HEK293 (cell line): ENCODE measurements around the gene ZFC3H1.

Source experiments
- GLIS1 ChIP-seq: fragments of 450-650 bp; formaldehyde crosslinking; IDR thresholded peaks from 2 replicates; pipeline ENCODE4 v1.5.1; 2016; ENCODE audit warnings: missing biosample characterization, missing genetic modification characterization
- GLIS2 ChIP-seq: fragments of 450-650 bp; formaldehyde crosslinking; IDR thresholded peaks from 2 replicates; pipeline ENCODE4 v1.5.1; 2016; ENCODE audit warnings: missing biosample characterization, missing genetic modification characterization
- IKZF3 ChIP-seq: fragments of 450-650 bp; IDR thresholded peaks from 2 replicates; pipeline ENCODE4 v1.5.0; 2018; ENCODE audit warnings: missing biosample characterization, mild to moderate bottlenecking, missing genetic modification characterization, moderate library complexity
- SP3 ChIP-seq: fragments of 450-650 bp; formaldehyde crosslinking; IDR thresholded peaks from 2 replicates; pipeline ENCODE4 v1.5.1; 2016; ENCODE audit warnings: missing biosample characterization, missing genetic modification characterization
- TRIM28 ChIP-seq: IDR thresholded peaks from 2 replicates; pipeline ENCODE4 v1.6.1; 2011; ENCODE audit warnings: low read length, control low read depth, borderline replicate concordance
- ZBTB1 ChIP-seq: fragments of 450-650 bp; formaldehyde crosslinking; IDR thresholded peaks from 2 replicates; pipeline ENCODE4 v1.5.1; 2016; ENCODE audit warnings: missing biosample characterization, missing genetic modification characterization
- ZBTB17 ChIP-seq: fragments of 450-650 bp; formaldehyde crosslinking; IDR thresholded peaks from 2 replicates; pipeline ENCODE4 v1.5.1; 2016; ENCODE audit warnings: missing biosample characterization, missing genetic modification characterization
- ZNF121 ChIP-seq: fragments of 450-650 bp; formaldehyde crosslinking; IDR thresholded peaks from 2 replicates; pipeline ENCODE4 v1.5.1; 2016; ENCODE audit warnings: missing biosample characterization, missing genetic modification characterization
- ZNF146 ChIP-seq: fragments of 450-650 bp; formaldehyde crosslinking; IDR thresholded peaks from 2 replicates; pipeline ENCODE4 v1.5.1; 2016; ENCODE audit warnings: missing biosample characterization, missing genetic modification characterization
- ZNF341 ChIP-seq: fragments of 450-650 bp; formaldehyde crosslinking; IDR thresholded peaks from 2 replicates; pipeline ENCODE4; 2016; ENCODE audit warnings: low read depth, missing biosample characterization, missing genetic modification characterization
- ZNF426 ChIP-seq: fragments of 450-650 bp; formaldehyde crosslinking; IDR thresholded peaks from 2 replicates; pipeline ENCODE4 v1.5.1; 2017; ENCODE audit warnings: missing biosample characterization, missing genetic modification characterization, mild to moderate bottlenecking, inconsistent platforms, moderate library complexity
- ZNF558 ChIP-seq: fragments of 450-650 bp; formaldehyde crosslinking; IDR thresholded peaks from 2 replicates; pipeline ENCODE4 v1.5.1; 2016; ENCODE audit warnings: missing biosample characterization, missing genetic modification characterization
- ZNF610 ChIP-seq: fragments of 450-650 bp; formaldehyde crosslinking; IDR thresholded peaks from 2 replicates; pipeline ENCODE4 v1.5.1; 2016; ENCODE audit warnings: missing biosample characterization, missing genetic modification characterization, borderline replicate concordance
- ZNF777 ChIP-seq: fragments of 450-650 bp; formaldehyde crosslinking; IDR thresholded peaks from 2 replicates; pipeline ENCODE4 v1.5.1; 2017; ENCODE audit warnings: missing biosample characterization, missing genetic modification characterization, borderline replicate concordance
- TF ChIP-seq, protein P1 (sequence below): fragments of 450-650 bp; formaldehyde crosslinking; conservative IDR thresholded peaks from 2 replicates; pipeline ENCODE4 v1.5.1; 2016; ENCODE audit warnings: low read depth, missing biosample characterization, missing genetic modification characterization
- TF ChIP-seq, protein P2 (sequence below): fragments of 450-650 bp; formaldehyde crosslinking; IDR thresholded peaks from 2 replicates; pipeline ENCODE4 v1.5.0; 2017; ENCODE audit warnings: missing biosample characterization, missing genetic modification characterization, borderline replicate concordance
- TF ChIP-seq, protein P3 (sequence below): fragments of 450-650 bp; formaldehyde crosslinking; IDR thresholded peaks from 2 replicates; pipeline ENCODE4 v1.5.1; 2016; ENCODE audit warnings: missing biosample characterization, missing genetic modification characterization
- TF ChIP-seq, protein P4 (sequence below): fragments of 450-650 bp; IDR thresholded peaks from 2 replicates; pipeline ENCODE4 v1.5.1; 2018; ENCODE audit warnings: missing biosample characterization, mild to moderate bottlenecking, missing genetic modification characterization
- TF ChIP-seq, protein P5 (sequence below): fragments of 450-650 bp; formaldehyde crosslinking; IDR thresholded peaks from 2 replicates; pipeline ENCODE4 v1.5.1; 2016; ENCODE audit warnings: missing biosample characterization, missing genetic modification characterization

ZFC3H1 gene

DNA sequence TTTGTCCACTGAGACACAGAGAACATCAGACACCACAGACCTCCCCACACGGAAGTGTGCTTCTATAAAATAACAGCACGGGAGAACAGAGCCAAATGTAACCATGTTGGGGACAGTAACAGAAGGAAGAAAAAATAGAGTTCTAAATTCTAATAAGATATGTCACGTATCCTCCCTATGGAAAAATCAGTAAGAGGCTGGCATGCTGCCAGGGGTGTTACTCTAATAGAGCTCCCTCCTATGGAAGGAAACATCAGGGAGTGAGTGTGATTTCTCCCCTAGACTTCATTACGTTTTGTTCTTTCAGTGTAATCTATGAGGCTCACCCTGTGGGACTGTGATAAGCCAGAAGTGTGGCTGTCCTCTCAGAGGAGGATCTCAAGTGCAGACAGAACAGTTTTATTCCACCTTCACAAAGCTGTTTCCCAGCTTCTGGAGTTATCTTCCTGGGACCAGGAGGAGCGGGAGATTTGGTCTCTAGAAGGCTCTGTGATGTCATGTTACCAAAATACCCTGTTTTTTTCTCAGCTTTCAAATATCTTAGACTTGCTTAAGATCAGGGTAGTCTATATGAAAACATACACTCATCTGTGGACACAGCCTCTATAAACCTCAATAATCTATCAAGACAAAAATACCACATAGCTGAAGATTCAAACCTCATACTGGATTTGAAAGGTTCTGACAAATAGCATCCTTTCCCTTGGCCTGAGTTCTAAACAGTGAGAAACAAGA, 69.3 kb downstream of the ZFC3H1 start (continued):
- TF ChIP-seq, protein P1, sequence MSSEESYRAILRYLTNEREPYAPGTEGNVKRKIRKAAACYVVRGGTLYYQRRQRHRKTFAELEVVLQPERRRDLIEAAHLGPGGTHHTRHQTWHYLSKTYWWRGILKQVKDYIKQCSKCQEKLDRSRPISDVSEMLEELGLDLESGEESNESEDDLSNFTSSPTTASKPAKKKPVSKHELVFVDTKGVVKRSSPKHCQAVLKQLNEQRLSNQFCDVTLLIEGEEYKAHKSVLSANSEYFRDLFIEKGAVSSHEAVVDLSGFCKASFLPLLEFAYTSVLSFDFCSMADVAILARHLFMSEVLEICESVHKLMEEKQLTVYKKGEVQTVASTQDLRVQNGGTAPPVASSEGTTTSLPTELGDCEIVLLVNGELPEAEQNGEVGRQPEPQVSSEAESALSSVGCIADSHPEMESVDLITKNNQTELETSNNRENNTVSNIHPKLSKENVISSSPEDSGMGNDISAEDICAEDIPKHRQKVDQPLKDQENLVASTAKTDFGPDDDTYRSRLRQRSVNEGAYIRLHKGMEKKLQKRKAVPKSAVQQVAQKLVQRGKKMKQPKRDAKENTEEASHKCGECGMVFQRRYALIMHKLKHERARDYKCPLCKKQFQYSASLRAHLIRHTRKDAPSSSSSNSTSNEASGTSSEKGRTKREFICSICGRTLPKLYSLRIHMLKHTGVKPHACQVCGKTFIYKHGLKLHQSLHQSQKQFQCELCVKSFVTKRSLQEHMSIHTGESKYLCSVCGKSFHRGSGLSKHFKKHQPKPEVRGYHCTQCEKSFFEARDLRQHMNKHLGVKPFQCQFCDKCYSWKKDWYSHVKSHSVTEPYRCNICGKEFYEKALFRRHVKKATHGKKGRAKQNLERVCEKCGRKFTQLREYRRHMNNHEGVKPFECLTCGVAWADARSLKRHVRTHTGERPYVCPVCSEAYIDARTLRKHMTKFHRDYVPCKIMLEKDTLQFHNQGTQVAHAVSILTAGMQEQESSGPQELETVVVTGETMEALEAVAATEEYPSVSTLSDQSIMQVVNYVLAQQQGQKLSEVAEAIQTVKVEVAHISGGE (tag by site-specific recombination): peak; percentile 98
- TF ChIP-seq ZNF610 (tag by site-specific recombination) (no peak), ZBTB17 (tag by site-specific recombination) (0 out of 2 replicates have a peak, but pooled peaks have one; percentile 36), IKZF3 (tag by site-specific recombination) (peak; percentile 60), ZNF558 (tag by site-specific recombination) (no peak), ZNF121 (tag by site-specific recombination) (no peak), ZBTB1 (tag by site-specific recombination) (no peak), ZNF777 (tag by site-specific recombination) (no peak), GLIS1 (tag by site-specific recombination) (no peak), ZNF146 (tag by site-specific recombination) (no peak), SP3 (tag by site-specific recombination) (0 out of 2 replicates have a peak, but pooled peaks have one; percentile 11), TRIM28 (0 out of 2 replicates have a peak, but pooled peaks have one; percentile 35), ZNF341 (tag by site-specific recombination) (peak; percentile 46; the same call in 1 of the 2 replicates), ZNF426 (tag by site-specific recombination) (no peak), GLIS2 (tag by site-specific recombination) (no peak)
- TF ChIP-seq, protein P2, sequence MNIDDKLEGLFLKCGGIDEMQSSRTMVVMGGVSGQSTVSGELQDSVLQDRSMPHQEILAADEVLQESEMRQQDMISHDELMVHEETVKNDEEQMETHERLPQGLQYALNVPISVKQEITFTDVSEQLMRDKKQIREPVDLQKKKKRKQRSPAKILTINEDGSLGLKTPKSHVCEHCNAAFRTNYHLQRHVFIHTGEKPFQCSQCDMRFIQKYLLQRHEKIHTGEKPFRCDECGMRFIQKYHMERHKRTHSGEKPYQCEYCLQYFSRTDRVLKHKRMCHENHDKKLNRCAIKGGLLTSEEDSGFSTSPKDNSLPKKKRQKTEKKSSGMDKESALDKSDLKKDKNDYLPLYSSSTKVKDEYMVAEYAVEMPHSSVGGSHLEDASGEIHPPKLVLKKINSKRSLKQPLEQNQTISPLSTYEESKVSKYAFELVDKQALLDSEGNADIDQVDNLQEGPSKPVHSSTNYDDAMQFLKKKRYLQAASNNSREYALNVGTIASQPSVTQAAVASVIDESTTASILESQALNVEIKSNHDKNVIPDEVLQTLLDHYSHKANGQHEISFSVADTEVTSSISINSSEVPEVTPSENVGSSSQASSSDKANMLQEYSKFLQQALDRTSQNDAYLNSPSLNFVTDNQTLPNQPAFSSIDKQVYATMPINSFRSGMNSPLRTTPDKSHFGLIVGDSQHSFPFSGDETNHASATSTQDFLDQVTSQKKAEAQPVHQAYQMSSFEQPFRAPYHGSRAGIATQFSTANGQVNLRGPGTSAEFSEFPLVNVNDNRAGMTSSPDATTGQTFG (tag by site-specific recombination): no peak
- TF ChIP-seq, protein P3, sequence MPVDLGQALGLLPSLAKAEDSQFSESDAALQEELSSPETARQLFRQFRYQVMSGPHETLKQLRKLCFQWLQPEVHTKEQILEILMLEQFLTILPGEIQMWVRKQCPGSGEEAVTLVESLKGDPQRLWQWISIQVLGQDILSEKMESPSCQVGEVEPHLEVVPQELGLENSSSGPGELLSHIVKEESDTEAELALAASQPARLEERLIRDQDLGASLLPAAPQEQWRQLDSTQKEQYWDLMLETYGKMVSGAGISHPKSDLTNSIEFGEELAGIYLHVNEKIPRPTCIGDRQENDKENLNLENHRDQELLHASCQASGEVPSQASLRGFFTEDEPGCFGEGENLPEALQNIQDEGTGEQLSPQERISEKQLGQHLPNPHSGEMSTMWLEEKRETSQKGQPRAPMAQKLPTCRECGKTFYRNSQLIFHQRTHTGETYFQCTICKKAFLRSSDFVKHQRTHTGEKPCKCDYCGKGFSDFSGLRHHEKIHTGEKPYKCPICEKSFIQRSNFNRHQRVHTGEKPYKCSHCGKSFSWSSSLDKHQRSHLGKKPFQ (tag by site-specific recombination): peak; percentile 30; the same call in 1 of the 2 replicates
- TF ChIP-seq, protein P4, sequence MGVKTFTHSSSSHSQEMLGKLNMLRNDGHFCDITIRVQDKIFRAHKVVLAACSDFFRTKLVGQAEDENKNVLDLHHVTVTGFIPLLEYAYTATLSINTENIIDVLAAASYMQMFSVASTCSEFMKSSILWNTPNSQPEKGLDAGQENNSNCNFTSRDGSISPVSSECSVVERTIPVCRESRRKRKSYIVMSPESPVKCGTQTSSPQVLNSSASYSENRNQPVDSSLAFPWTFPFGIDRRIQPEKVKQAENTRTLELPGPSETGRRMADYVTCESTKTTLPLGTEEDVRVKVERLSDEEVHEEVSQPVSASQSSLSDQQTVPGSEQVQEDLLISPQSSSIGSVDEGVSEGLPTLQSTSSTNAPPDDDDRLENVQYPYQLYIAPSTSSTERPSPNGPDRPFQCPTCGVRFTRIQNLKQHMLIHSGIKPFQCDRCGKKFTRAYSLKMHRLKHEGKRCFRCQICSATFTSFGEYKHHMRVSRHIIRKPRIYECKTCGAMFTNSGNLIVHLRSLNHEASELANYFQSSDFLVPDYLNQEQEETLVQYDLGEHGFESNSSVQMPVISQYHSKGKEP (tag by site-specific recombination): peak; percentile 30; the same call in 1 of the 2 replicates
- TF ChIP-seq, protein P5, sequence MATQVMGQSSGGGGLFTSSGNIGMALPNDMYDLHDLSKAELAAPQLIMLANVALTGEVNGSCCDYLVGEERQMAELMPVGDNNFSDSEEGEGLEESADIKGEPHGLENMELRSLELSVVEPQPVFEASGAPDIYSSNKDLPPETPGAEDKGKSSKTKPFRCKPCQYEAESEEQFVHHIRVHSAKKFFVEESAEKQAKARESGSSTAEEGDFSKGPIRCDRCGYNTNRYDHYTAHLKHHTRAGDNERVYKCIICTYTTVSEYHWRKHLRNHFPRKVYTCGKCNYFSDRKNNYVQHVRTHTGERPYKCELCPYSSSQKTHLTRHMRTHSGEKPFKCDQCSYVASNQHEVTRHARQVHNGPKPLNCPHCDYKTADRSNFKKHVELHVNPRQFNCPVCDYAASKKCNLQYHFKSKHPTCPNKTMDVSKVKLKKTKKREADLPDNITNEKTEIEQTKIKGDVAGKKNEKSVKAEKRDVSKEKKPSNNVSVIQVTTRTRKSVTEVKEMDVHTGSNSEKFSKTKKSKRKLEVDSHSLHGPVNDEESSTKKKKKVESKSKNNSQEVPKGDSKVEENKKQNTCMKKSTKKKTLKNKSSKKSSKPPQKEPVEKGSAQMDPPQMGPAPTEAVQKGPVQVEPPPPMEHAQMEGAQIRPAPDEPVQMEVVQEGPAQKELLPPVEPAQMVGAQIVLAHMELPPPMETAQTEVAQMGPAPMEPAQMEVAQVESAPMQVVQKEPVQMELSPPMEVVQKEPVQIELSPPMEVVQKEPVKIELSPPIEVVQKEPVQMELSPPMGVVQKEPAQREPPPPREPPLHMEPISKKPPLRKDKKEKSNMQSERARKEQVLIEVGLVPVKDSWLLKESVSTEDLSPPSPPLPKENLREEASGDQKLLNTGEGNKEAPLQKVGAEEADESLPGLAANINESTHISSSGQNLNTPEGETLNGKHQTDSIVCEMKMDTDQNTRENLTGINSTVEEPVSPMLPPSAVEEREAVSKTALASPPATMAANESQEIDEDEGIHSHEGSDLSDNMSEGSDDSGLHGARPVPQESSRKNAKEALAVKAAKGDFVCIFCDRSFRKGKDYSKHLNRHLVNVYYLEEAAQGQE (tag by site-specific recombination): no peak
